HG03520 (cell line): Measurements from ENCODE around the gene ATXN1.
"Not testable (repeated sequence)": the region's sequence is repeated elsewhere in the genome, so short reads cannot be mapped to it uniquely, and the experiment has no call there.

Experiments
- ATAC-seq: cut with Tn5 transposase; IDR thresholded peaks from one replicate; pipeline ENCODE4 v1.9.1; 2021; ENCODE audit warnings: mild to moderate bottlenecking, moderate library complexity; ENCODE audit not compliant: unreplicated experiment

The ATXN1 gene

DNA sequence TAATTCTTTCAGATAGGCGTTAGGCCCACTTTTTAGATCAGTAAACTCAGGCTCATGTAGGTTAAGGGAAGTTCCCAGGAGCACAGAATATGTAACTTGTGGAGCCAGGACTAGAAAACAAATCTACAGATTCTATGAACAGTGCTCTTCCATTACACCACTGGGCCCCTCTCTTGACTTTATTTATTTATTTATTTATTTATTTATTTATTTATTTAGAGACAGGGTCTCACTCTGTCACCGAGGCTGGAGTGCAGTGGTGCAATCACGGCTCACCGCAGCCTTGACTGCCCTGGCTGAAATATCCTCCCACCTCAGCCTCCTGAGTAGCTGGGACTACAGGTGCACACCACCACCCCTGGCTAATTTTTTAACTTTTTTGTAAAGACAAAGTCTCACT, 382.9 kb downstream of the ATXN1 start:
- ATAC-seq, result not testable (repeated sequence)

DNA sequence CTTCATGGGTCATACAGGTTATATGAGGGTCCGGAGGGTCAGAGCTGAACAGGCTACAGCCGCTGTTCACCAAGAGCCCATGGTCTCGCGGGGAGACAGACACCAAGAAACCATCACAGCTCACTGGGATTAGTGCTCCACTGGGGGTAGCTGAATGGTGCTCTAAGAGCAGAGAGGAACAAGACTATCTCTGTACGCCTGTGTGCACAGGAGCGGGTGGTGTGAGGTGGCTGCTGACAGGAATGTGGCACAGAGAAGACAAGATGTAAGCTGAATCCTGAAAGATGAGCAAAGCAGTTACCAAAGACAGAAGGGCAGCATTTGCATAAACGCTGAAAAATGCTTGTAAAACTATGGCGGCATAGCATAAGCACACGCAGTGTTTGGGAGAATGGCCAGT, 383.8 kb downstream of the ATXN1 start:
- no peak for ATAC-seq

DNA sequence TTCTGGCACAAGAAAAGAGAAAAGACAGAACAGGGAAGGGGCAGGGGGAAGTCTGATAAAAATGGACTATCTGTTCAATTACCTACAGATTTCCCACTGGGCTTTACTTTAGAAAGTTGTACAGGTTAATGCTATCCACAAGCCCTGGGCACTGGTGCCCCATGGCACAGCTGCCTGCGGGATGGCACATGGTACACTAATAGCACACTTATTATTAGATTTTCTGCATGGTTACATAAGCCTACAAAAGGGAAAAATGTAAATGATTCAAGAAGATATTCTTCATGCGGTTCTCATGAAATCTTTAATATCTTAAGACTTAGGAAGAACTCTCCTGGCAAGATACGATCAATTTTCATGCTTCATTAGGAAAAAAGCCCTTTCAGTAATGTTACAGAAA, 385.4 kb downstream of the ATXN1 start:
- no peak for ATAC-seq

DNA sequence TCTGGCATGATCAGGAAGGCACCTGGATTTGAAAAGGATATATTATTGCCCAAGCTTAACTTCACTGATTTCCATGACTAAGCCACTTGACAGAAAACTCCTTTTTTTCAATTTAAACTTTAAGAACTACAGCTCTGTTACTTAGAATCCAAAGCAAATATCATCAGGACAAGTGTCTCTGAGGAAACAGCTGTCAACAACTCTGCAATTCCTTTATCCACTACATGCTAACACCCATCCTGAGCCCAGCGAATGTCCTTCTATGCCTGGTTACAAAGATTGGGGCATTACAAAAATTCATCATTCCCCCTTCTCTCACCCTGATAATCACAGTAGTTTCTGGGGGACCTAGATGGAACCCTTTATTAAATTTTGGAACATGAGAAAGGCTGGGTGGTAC, 386.1 kb downstream of the ATXN1 start:
- no peak for ATAC-seq

DNA sequence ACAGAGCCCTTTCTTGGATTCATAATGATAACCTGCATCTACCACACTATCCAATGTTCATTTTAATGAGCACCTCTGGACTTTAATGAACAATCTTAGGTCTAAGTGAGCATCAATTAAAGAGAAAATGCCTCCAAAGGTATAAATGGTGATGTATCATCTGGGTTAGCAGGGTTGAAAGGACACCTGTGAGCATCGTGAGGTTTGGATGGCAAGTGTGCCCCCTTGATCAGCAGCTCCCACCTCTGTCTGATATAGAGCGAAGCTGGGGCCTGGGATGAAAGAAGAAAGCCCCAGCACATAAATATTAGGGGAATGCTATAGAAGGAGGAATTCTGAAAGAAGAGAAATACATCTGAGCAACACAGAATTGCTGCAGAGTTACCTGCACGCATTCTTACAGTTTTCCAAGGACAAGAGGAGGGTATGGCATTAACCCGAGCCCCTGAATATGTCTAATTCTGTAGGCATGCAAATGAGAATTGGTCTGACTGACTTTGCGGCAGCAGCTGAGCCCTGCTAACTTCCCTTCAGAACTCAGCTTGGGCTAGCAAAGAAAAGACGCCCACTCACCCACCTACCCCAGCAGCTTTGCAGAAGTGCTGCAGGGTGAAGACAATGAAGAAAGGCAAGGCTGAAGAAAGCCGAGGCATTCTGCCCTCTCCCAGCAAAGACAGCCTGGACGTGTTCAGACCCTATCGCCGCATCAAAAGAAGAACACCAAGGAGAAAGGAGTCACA, 386.6 kb downstream of the ATXN1 start:
- no peak for ATAC-seq

DNA sequence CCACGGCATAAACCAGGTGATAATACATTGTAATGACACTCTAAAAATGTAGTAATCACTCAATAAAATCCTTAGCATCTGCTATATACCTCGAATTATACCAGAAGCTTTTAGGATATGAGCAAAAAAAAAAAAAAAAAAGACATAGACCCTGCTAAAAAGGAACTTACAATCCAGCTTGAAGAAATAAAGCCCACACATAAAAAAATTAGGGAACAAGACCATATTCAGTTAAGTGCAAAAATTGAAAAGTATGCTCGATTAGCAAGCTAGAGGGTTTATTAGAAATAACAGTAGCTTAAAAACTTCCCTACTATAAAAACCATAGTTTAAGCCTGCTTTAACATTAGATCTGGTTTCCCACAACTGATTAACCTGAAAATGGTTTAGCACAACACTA, 387.2 kb downstream of the ATXN1 start:
- no peak for ATAC-seq

DNA sequence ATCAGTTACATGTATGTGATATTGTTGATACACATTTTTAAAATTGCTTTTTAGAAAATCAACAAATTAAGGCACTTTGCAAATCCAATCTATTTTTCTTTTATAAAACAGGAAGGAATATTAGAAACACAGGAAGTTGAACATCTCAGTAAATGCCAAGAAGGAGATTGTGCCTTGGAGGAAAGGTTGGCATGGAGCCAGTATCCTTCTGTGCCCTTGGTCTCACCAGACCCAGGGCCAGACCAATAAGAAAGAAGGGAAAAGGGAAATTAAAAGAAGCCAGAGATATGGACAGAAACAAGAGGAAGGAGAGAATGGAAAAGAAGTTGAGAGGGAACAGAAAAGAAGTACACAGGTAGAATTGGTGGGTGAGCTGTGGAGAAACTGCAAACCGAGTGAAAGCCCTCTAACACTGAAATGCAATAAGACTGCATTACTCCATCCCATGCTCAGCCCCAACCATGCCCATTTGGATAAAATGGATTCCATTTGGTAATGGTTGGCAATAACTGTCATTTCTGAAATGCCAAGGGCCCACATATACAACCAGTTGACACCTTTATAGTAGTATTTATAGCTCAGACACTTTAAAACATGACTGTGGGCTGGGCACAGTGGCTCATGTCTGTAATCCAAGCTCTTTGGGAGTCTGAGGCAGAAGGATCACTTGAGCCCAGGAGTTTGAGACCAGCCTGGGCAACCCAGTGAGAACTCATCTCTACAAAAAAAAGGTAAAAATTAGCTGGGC, 389.1 kb downstream of the ATXN1 start:
- ATAC-seq, result no peak

DNA sequence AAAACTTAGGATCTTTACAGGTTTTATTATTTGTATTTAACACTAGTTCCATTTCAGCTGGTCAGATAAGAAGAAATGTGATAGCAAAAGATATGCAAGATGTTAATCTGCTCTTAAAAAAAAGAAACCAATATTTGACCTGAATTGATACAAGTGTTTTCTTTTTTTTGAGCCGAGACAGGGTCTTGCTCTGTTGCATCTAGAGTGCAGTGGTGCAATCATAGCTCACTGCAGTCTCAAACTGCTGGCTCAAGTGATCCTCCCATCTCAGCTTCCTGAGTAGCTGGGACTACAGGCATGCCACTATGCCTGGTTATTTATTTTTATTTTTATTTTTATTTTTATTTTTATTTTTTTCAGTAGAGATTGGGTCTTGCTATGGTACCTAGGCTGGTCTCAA, 389.9 kb downstream of the ATXN1 start:
- no peak for ATAC-seq

DNA sequence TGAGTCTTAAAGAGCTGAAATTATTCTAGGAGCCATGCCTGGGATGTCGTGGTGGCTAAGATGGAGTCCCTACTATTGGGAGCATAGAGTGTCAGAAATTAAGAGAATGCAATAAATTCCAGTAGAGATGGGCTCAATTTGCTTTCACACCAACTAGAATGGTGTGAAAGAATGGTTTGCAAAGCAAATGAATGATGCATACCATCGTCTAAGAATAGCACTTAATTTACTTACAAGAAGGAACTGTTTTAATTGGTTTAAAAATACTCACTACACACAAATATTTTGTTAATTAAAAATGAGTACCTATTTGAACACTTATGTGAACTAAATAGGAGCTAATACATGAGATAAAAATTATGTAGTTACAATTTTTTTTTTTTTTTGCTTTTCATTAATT, 390.3 kb downstream of the ATXN1 start:
- no peak for ATAC-seq

DNA sequence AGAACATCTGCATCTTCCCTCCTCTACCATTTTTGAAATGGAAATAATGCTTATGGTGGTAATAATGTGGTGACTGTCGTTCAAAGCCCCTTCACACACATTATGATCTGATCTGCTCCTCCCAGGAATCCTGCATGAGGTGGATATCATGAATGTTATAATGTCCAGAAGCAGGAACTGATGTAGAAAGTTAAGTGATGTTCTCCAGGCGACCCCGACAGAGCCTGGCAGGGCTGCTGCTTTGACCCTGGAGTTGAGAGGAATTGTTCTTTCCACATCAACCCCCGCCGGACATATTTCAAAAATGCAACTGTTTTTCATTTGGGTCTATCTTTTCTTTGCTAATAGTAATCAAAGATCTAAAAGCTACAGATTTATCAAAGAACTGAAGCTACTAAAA, 391.3 kb downstream of the ATXN1 start:
- ATAC-seq, result no peak

DNA sequence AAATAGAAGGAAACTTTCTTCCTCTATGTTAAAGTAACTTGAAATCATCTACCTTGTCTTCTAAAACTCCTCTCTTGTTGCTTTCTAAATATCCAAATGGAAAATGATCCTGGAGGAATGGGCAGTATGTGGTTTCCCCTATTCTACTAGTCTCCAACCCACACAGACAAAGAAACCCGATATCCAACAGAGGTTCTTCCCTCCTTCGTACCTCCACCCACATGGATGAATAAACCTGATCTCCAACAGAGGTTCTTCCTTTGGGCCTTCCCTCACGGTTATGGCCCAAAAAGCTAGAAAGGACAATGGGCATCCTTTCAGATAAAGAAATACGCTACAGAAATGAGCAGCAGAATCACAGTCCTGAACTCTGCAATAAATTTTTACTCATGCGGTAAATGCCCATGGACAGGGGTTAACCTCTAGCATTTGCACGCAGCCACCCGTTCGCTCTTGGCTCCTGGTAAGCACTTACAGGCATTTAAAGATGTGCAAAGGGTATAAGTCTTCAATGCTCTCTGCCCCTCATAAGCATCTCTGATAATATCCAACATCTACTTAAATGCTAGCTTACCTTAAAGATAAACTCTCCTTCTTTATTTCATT, 392.0 kb downstream of the ATXN1 start:
- no peak for ATAC-seq

DNA sequence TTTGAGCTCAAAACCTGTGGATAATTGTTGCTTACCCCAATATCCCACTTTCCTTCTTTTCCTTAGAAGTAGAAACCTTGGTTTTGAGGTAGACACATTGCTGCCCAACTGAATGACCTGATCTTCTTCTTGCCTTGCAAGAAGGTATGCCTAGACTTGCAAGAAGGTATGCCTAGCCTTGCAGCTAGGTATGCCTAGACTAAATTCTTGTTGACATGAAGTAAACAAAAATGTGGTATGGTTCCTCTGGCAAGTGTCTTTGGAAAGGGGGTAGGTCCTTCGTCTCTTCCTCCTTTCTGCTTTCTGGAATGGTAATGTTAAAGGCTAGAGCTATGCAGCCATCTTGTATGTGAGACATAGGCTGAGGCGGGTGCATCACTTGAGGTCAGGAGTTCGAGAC, 393.7 kb downstream of the ATXN1 start:
- no peak for ATAC-seq

DNA sequence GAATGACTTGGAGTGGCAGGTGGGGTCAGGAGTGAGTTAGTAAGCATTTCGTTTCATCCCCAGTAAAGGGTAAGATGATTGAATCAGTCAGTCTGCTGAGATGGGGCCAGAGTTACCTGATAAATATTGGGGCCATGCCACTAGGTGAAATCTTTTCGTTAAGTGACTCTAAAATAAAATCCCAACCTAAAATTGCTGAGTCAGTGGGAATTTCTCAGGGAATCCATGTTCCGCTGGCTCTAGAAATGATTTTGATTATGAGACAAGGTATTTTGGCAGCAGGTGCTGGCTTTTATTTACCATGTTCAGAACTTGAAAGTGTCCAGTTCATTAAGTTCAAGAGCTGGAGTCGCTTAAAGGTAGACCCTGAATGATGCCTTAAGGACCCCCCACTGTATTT, 397.5 kb downstream of the ATXN1 start:
- ATAC-seq, result no peak

DNA sequence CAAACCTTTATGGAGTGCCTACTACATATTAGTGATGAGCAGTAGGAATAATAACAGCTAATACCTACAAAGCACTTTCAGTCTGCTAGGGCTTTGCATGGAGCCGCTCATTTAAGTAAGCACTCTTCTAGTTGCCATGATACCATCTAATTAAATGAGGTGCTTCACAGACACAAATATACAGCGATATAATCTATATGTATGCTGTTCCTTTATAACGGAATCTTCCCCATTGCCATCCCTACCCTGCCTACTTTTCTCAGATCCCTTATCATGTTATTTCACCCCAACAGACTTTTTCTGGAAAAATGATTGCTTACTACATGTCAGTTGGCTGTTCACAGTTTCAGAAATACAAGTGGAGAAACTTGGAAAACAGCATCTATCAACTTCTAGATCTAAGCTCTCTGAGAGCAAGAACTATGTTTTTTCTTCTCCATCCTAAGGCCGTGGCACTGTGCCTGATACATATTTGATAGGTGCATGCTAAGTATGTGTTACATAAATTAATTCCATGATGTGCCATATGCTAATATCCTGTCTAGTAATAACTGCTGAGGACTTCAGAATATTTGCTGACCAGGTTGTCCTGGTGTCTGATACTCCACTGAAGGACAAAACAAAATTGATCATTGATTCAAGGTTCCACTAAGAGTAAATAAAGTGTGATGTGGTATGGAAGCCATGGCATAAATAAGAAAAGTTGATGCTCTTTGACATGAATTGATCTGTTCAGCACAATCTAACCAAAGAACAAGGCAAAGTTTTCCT, 398.3 kb downstream of the ATXN1 start:
- ATAC-seq, result no peak

DNA sequence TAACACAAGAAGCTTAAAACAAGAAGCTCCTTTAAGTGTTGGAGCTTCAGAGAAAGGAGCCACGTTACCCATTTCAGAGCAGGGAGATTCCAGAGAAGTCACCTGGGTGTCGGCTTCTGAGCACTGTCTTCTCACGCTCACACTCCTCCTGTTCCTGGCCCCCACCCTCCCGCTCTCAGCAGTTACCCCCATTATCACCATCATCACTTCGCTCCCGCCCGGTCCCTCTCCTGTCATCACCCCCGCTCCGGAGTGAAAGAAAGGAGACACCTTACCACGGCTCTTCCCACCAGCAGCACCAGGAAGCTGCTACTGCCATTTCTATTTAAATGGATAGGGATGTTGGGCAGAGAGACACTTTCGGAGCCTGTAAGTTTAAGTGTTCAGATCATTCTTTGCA, 399.0 kb downstream of the ATXN1 start:
- no peak for ATAC-seq

DNA sequence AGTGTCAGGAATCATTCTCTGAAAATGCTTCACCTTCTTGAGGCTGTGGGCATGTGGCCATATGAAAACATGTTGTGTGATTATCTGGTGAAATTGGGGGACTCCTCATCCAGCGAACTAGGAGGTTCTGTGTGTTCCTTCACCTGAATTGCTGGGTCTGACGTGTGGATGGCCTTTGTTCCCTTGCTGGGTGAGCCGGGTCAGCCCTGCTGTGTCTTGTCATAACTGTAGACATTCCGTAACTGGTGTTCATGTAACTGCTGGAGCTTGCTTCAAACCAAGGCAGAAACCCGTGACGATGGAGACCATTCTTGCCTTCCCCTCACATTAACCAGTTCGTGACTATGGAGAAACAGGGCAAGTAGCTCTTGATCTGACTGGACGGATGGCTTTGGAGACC, 399.4 kb downstream of the ATXN1 start:
- no peak for ATAC-seq

DNA sequence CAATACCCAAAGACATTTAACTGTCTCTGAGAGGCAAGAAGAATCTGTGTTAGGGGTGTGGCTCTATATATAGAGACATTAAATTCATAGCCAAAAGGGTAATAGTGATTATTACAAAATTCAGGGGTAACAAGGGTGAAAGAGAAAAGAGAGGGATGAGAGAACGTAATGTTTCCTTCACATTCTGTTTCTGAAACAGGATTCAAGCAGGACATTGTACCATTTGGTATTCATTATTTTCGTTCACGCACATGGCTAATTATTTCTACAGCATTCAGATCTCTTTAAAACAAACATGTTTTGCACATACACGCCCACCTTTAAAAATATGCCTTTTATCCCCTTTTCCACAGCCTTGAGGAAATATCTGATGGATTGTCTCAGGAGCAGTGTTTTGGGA, 400.1 kb downstream of the ATXN1 start:
- ATAC-seq, result no peak

DNA sequence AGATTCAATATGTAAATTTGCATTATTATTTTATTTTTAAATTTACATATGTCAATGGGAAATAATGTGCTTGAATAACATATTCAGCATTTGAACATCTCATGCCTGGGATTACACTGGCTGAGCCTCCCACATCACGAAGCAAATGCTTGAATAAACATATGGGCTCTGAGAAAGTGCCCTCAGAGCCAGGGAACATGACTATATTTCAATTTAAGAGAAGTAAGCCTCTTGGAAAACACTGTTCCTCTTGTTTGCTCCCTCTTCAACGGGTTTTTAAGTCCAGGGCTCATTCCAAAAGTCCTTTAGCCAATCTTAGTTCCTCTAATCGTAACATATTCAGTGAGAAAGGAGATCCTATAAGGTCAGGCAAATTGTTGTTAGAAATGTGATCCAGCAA, 400.9 kb downstream of the ATXN1 start:
- no peak for ATAC-seq

DNA sequence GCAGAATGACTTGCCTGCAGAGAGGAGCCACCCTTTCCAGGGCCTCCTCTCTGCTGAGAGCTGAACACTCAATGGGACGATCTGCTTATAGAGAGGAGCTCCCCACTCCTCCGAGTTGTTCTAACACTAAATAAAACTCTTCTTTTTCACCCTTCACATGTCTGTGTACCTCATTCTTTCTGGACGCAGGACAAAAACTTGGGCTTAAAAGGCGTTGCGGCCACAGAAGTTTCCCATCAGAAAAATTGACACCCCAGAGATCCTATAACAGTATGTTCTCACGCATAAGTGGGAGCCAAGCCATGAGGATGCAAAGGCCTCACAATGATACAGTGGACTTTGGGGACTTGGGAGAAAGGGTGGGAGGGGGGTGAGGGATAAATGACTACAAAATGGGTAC, 401.7 kb downstream of the ATXN1 start:
- ATAC-seq, result no peak

DNA sequence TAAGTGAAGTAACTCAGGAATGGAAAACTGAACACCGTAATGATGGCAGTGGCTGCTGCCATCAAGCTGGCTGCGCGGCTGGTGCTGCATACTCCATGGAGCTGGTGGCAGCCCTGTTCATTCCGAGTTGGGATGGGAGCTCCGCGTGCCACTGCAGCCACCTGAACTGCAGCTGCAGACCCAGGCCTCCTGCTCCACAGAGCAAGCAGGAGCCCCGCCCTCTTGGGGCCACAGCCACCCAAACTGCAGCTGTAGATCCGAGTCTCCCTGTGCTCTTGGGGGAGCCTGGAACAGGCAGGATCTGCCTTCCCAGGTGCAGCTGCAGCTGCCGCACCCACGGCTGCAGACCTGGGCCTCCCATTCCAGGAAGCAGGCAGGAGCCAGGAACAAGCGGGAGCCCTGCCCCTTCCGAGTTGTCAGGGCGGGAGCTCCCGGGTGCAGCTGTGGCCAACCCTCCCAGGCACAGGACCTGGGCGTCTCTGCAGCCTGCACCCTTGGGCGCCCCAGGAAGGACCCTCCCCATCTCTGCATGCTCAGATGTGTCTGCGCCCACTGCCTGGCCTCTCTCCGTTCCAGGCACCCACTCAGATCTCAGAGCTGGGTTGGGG, 402.6 kb downstream of the ATXN1 start:
- no peak for ATAC-seq
